ENCODE results near the gene MFRP. TPM values are rescaled to one million over a fixed set of nuclear protein-coding genes. Genes with fewer than 3 reads are reported as not detected.

MFRP gene
- total RNA-seq, 1 experiment from 2014 or later = not detected

DNA sequence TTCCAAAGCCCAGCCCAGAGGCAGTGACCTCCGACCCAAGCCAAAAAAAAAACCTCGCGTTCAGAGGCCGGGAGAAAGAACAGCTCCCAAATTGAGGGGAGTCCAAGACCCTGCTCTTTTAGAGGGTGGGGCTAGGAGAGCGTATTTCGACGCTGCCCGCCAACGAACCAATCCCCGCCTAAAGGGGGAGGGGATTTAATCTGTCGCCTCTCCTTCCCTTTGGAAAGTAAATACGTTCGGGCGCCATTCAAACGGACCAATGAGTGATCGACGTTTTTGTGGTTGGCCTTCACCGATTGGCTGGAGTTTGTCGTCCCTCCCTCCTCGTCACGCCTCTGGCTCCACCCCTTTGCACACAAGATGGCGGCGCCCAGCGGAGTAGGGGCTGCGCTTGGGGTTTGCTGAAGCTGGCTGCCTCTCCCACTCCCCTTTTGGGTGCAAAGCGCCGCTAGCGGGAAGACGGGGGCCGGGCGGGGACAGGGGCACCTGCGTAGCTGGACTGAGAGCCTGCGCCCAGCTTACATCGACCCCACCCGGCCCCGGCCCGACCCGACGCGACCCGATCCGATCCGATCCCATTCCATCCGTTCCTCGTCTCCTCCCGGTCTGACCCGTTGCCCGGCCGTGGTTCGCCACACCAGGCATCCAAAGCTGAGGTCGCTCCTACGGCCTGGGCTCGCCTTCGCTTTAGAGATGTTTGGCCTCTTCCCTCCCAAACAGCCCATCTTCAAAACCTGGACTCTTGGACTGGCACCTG lies 12.2 kb downstream of the MFRP start, which contains the start of gene RNF26:
Gene RNF26 (plus strand): TSS at position 354 of the 757 bp plus-strand sequence. CDS start 596 bp downstream, outside the sequence.
- H3K36me3 Mint-ChIP-seq (ENCODE audit: insufficient read depth, unreplicated experiment) = peaks cover 42% of the 10 kb centered on the region
- CTCF ChIA-PET = interaction anchor here (0.6 kb wide), 1 partner anchor 193 kb away, joined by 3 read pairs; no protein-coding TSS in a partner anchor
- BruUV-seq (replicated peaks) = no TSS peak
- H3K4me3 Mint-ChIP-seq (ENCODE audit: low read depth, unreplicated experiment) = peak within 1 kb of the TSS; percentile 77
- intact Hi-C loops (cut with micrococcal nuclease; ENCODE audit: unreplicated experiment) = no loop called here
- H3K9me3 Mint-ChIP-seq (ENCODE audit: low read depth, unreplicated experiment) = no peaks in the 10 kb centered on the region
- peak; percentile 86 for DNase-seq
- H3K4me1 Mint-ChIP-seq (ENCODE audit: low read depth, unreplicated experiment) = no peaks in the 10 kb centered on the region
- H3K27ac Mint-ChIP-seq (ENCODE audit: unreplicated experiment) = peak within 1 kb of the TSS; percentile 83
- TF ChIP-seq, protein P1, sequence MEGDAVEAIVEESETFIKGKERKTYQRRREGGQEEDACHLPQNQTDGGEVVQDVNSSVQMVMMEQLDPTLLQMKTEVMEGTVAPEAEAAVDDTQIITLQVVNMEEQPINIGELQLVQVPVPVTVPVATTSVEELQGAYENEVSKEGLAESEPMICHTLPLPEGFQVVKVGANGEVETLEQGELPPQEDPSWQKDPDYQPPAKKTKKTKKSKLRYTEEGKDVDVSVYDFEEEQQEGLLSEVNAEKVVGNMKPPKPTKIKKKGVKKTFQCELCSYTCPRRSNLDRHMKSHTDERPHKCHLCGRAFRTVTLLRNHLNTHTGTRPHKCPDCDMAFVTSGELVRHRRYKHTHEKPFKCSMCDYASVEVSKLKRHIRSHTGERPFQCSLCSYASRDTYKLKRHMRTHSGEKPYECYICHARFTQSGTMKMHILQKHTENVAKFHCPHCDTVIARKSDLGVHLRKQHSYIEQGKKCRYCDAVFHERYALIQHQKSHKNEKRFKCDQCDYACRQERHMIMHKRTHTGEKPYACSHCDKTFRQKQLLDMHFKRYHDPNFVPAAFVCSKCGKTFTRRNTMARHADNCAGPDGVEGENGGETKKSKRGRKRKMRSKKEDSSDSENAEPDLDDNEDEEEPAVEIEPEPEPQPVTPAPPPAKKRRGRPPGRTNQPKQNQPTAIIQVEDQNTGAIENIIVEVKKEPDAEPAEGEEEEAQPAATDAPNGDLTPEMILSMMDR (IDR thresholded peaks at IDR 0.05; ENCODE audit: unreplicated experiment) = no peak
- peaks cover 21% of the 10 kb centered on the region for H3K27me3 Mint-ChIP-seq (ENCODE audit: unreplicated experiment)

DNA sequence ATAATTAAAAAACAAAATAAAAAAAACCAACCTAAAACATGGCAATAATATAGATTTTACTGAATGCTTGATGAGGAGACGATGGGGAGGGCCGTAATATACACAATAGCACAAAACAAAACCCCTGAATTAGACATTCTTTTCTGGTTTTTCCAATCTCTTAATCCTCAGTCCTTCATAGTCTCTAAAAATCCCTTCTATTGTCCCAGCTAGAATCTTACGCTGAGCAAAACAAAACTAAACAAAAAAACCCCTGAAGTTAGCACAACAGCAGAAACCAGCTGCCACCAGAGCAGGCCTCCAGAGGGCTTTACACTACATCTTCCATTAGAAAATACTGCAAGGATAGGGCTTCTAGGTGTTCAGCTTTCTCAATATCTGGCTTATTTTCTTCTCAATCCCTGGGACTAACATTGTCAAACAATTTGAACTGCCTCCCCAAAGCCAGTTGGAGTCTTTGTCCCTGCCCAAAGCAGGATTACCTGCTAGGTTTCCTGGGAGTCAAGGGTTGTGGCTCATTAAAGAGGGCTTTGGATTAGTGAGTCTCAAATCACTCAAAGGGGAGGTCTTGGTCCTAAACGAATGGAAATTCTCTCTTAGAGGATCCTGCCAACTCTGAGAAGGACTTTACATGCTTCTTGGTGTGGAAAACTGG lies 14.3 kb downstream of the MFRP start:
- Mint-ChIP-seq H3K27ac (ENCODE audit: unreplicated experiment) (peak overlapping the region; percentile 4), H3K27me3 (ENCODE audit: unreplicated experiment) (peaks cover 24% of the 10 kb centered on the region), H3K4me3 (ENCODE audit: low read depth, unreplicated experiment) (no peak overlapping the region), H3K4me1 (ENCODE audit: low read depth, unreplicated experiment) (no peaks in the 10 kb centered on the region), H3K36me3 (ENCODE audit: insufficient read depth, unreplicated experiment) (peaks cover 36% of the 10 kb centered on the region), H3K9me3 (ENCODE audit: low read depth, unreplicated experiment) (no peaks in the 10 kb centered on the region)
- TF ChIP-seq, protein P1 (IDR thresholded peaks at IDR 0.05; ENCODE audit: unreplicated experiment) = no peak
- no TSS peak for BruUV-seq (replicated peaks)
- intact Hi-C loops (cut with micrococcal nuclease; ENCODE audit: unreplicated experiment) = no loop called here
- CTCF ChIA-PET = interaction anchor here (0.6 kb wide), 1 partner anchor 247 kb away, joined by 5 read pairs; no protein-coding TSS in a partner anchor
- no peak for DNase-seq

DNA sequence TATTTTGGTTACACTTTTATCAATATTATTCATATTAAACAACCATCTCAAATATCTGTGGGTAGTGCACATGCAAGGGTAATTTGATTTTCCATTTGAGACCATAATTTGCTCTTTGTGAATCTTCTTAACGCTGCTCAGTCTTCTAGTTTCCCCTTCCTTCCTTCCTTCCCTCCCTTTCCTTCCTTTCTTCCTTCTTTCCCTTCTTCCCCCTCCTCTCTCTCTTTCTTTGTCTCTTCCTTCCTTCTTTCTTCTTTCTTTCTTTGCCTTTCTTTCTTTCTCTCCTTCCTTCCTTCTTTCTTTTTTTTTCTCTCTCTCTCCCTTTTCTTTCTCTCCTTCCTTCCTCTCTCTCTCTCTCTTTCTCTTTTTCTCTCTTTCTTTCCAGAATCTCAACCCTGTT lies 16.3 kb downstream of the MFRP start:
- CTCF ChIA-PET = no interaction called here
- intact Hi-C loops (cut with micrococcal nuclease; ENCODE audit: unreplicated experiment) = no loop called here

DNA sequence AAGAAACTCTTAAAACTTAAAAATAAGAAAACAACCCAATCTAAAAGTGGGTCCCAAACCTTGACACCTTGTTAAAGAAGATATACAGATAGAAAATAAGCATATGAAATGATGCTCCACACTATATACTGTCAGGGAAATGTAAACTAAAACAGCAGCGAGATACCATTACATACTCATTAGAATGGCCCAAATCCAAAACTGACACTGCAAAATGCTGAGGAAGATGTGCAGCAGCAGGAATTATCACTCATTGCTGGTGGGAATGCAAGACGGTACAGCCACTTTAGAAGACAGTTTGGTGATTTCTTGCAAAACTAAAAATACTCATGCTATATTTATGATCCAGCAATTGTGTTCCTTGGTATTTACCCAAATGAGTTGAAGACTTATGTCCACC lies 17.2 kb downstream of the MFRP start:
- no peaks in the 10 kb centered on the region for H3K9me3 Mint-ChIP-seq (ENCODE audit: low read depth, unreplicated experiment)
- CTCF ChIA-PET = interaction anchor here (1.2 kb wide), 1 partner anchor 9 kb away, joined by 4 read pairs; no protein-coding TSS in a partner anchor
- TF ChIP-seq, protein P1 (IDR thresholded peaks at IDR 0.05; ENCODE audit: unreplicated experiment) = no peak
- H3K27ac Mint-ChIP-seq (ENCODE audit: unreplicated experiment) = no peak overlapping the region
- intact Hi-C loops (cut with micrococcal nuclease; ENCODE audit: unreplicated experiment) = no loop called here
- no peak for DNase-seq
- H3K4me1 Mint-ChIP-seq (ENCODE audit: low read depth, unreplicated experiment) = no peaks in the 10 kb centered on the region
- peaks cover 24% of the 10 kb centered on the region for H3K27me3 Mint-ChIP-seq (ENCODE audit: unreplicated experiment)
- no TSS peak for BruUV-seq (replicated peaks)
- H3K4me3 Mint-ChIP-seq (ENCODE audit: low read depth, unreplicated experiment) = no peak overlapping the region
- peaks cover 16% of the 10 kb centered on the region for H3K36me3 Mint-ChIP-seq (ENCODE audit: insufficient read depth, unreplicated experiment)

More for the DNA sequence above, 16.3 kb downstream of the MFRP start:
- H3K36me3 Mint-ChIP-seq (ENCODE audit: insufficient read depth, unreplicated experiment) = peaks cover 26% of the 10 kb centered on the region
- no TSS peak for BruUV-seq (replicated peaks)
- no peak overlapping the region for H3K27ac Mint-ChIP-seq (ENCODE audit: unreplicated experiment)
- TF ChIP-seq, protein P1 (IDR thresholded peaks at IDR 0.05; ENCODE audit: unreplicated experiment) = no peak
- H3K27me3 Mint-ChIP-seq (ENCODE audit: unreplicated experiment) = peaks cover 24% of the 10 kb centered on the region
- no peak overlapping the region for H3K4me3 Mint-ChIP-seq (ENCODE audit: low read depth, unreplicated experiment)
- H3K9me3 Mint-ChIP-seq (ENCODE audit: low read depth, unreplicated experiment) = no peaks in the 10 kb centered on the region
- DNase-seq = no peak
- no peaks in the 10 kb centered on the region for H3K4me1 Mint-ChIP-seq (ENCODE audit: low read depth, unreplicated experiment)
